Endothelial cell of hepatic sinusoid (primary cell): ENCODE results near the gene RERE.

Experiments used
- in situ Hi-C: cut with HindIII; loops from 2 replicates; pipeline ENCODE4 v1.10.0; 2017; ENCODE audit warnings: low sequenced_read_pairs

RERE gene

DNA sequence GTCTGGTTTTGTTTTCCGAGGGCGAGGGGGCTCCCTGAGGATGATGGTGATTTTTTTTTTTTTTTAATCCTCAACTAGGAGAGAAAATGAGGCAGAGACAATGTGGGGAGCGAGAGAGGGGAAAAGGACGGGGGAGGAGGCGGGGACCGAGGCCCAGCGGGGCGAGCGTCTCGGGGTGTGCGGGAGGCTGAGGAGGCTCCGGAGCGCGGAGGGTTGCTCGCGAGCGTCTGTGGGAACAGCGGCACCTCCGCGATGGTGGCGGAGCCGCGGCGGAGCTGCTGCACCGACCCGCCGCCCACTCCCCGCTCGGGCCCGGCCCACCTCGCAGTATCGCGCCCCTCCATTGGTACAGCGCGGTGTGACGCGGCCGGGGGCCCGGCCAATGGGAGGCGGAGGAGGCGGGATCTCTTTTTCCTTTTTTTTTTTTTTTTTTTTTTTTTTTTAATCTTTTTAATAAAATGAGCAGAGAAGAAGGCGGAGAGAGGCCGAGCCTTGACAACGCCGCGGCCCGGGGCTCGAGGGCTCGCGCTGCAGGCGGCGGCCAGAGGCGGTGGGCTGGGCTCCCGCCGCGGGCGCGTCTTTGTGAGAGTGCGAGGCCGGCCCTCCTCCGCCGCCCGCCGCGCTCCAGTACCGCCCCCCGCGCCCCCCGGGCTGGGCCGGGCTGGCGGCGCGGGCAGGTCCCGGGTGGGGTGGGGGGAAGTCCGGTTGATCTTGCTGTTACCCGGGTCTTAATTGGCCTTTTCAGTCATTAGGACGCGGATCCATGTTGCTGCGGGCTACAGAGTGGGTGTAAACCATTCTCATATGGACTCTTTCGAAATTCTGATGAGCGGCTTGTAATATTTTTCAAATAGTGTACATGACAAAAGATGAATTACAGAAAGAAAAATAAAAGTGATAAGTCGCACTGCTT lies at the start of gene RERE:
TSS of gene RERE (minus strand) at position 229 of the 913 bp plus-strand sequence.
- in situ Hi-C loops: no loop called here

- in situ Hi-C loops: no loop called here
Measured at GRCh38 chr1:8866792-8867415, 49.5 kb upstream of the RERE start.

DNA sequence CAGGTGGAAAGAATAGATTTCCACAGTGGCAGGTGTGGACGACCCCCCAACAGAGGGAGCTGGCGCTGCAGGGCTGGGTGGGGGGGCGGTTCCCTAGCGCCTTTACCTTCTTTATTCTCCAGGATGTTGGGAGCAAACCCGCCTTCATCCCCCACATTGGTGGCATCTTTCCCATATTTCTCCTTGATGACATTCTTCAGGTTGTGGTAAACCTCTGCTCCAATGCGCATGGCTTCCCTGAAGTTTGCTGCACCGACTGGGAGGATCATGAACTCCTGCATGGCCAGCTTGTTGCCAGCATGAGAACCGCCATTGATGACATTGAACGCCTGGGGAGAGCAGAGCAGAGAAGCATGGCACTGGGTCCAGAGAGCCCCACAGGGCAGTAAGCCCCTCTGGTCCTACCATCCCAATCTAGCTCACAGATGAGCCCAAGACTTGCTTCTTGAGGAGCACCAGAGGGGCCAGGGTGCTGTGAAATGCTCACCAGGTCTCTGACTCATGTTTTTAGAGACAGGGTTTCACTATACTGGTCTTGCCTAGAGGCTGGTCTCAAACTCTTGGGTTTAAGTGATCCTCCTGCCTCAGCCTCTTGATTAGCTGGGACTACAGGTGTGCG lies 48.8 kb upstream of the RERE start:
- in situ Hi-C loops: no loop called here

GRCh38 chr1:8864713-8865344 lies 47.4 kb upstream of the RERE start:
- in situ Hi-C loops: loop anchor here (5.0 kb wide), 1 partner anchor 87 kb away; no protein-coding TSS in a partner anchor

DNA sequence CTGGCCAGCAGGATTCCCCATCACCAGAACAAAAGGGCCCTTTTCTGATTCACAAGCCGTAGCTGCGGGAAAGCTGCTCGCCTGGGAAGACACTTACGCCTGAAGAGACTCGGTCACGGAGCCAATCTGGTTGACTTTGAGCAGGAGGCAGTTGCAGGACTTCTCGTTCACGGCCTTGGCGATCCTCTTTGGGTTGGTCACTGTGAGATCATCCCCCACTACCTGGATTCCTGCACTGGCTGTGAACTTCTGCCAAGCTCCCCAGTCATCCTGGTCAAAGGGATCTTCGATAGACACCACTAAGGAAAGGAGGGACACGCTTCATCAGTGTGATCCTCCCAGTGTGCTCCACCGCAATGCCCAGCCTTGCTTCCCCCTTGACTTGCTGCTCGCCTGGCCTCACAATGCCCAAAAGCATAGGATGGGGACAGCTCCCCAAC lies 46.4 kb upstream of the RERE start:
- in situ Hi-C loops: loop anchor here (5.0 kb wide), 1 partner anchor 88 kb away; no protein-coding TSS in a partner anchor

GRCh38 chr1:8863138-8863537 lies 45.7 kb upstream of the RERE start:
- in situ Hi-C loops: loop anchor here (5.0 kb wide), 1 partner anchor 89 kb away; no protein-coding TSS in a partner anchor

DNA sequence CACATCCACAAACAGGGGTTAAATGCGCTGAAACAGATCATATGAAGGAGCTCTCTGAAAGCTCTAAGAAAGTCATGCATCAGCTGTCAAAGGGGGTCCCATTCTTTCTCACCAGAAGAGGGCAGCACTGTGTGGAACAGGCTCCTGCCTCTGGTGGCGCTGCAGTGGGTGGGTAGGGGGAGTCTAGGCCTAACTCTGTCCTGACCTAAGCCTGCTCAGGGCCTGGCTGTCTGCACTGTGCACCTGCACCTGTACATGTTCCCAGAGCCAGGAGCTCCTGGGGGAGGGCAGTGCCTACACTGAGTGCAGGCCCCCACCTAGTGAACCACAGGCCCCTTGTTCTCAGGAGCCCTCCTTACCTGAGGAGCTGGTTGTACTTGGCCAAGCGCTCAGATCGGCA lies 45.1 kb upstream of the RERE start:
- in situ Hi-C loops: loop anchor here (5.0 kb wide), 1 partner anchor 90 kb away; no protein-coding TSS in a partner anchor

GRCh38 chr1:8860738-8861516 lies 43.5 kb upstream of the RERE start:
- in situ Hi-C loops: loop anchor here (5.0 kb wide), 1 partner anchor 91 kb away; no protein-coding TSS in a partner anchor

GRCh38 chr1:8858888-8859706 lies 41.7 kb upstream of the RERE start:
- in situ Hi-C loops: no loop called here

DNA sequence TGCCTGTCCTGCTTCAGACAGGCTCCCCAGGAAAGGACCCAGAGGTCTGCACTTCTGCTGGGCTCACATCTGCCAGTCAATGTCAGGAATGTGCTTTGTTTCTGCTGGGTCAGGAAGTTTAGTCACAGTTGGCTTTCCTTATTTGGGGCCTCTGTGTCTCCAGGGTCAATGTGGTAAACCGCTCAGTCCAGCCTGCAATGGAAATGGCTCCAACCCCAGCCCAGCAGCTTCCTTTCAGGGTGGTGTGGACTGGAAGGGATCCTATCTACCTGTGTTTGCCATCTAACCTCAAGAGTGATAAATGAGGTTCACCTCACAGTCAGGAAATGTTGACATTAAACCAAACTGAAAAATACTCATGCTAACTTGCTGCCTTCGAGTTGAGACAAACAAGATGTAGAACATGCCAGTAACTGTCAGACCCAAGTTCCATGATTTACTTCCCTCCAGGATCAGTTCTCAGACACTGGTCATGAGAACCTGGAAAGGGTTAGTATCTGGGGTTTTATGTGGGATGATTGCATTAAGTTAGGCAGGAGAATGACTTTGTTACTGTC lies 40.8 kb upstream of the RERE start:
- in situ Hi-C loops: no loop called here

- in situ Hi-C loops: no loop called here
Measured at GRCh38 chr1:8856689-8857412, 39.4 kb upstream of the RERE start.

GRCh38 chr1:8854240-8854639 lies 36.8 kb upstream of the RERE start:
- in situ Hi-C loops: no loop called here

DNA sequence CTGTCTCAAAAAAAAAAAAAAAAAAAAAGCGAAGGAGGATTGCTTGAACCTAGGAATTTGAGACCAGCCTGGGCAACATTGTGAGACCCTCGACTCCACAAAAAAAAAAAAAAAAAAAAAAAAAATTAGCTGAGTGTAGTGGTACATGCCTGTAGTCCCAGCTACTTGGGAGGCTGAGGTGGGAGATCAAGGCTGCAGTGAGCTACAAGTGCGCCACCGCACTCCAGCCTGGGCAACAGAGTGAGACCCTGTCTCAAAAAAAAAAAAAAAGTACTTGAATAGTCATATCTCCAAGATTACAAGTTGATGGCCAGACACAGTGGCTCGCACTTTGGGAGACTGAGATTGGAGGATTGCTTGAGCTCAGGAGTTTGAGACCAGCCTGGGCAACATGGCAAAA lies 33.6 kb upstream of the RERE start:
- in situ Hi-C loops: no loop called here

GRCh38 chr1:8848663-8849386 lies 31.4 kb upstream of the RERE start:
- in situ Hi-C loops: loop anchor here (25.0 kb wide), 1 partner anchor 287 kb away; no protein-coding TSS in a partner anchor

GRCh38 chr1:8847990-8848389 lies 30.6 kb upstream of the RERE start:
- in situ Hi-C loops: loop anchor here (25.0 kb wide), 1 partner anchor 286 kb away; no protein-coding TSS in a partner anchor

DNA sequence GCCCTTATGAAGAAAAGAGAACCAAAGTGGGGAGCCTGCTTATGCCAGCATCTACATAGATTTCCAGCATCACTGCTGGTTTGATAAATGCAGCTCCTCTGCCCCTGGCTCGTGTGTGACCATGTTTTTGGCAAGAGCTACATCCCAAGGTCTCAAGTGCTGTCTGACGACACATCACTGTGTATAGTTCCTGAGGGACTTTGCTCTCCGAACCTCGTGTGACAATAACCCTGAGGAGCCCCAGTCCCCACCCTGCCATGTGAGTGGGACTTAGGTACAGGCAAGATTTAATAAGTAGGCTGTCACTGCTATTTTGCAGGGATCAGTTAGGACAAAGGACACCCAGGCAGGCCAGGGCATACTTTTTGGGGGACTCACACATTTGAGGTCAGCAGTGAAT lies 28.8 kb upstream of the RERE start:
- in situ Hi-C loops: loop anchor here (25.0 kb wide), 1 partner anchor 284 kb away; no protein-coding TSS in a partner anchor
